GM12878 (cell line): ENCODE results near the gene ZNF44. TPM values are rescaled to one million over a fixed set of nuclear protein-coding genes. Genes with fewer than 3 reads are reported as not detected.

Experiments
- ASH2L ChIP-seq: fragments of 300-600, 200-600 bp; sonication (generic); IDR thresholded peaks from 2 replicates; pipeline ENCODE4 v1.6.1; 2017; ENCODE audit warnings: low read depth, mild to moderate bottlenecking, borderline replicate concordance
- CBX3 ChIP-seq: fragments of 200-600 bp; sonication (generic); IDR thresholded peaks from 2 replicates; pipeline ENCODE4 v1.6.1; 2016; ENCODE audit warnings: low read depth, borderline replicate concordance
- CEBPB ChIP-seq, 2 experiments: fragments of 150-350 bp in 1 of 2; IDR thresholded peaks; 2 replicates each; pipeline ENCODE4 v1.6.1; 2012 to 2014; ENCODE audit warnings: low read depth in 2 of 2, low read length in 2 of 2, borderline replicate concordance in 1 of 2, inconsistent platforms in 1 of 2
- CREB1 ChIP-seq: IDR thresholded peaks from 2 replicates; pipeline ENCODE4 v1.6.1; 2012; ENCODE audit warnings: low read depth, mild to moderate bottlenecking, inconsistent platforms
- FOXM1 ChIP-seq: IDR thresholded peaks from 2 replicates; pipeline ENCODE4 v1.6.1; 2012; ENCODE audit warnings: low read depth, mild to moderate bottlenecking, inconsistent platforms, low read length, moderate library complexity
- JUNB ChIP-seq: IDR thresholded peaks from 2 replicates; pipeline ENCODE4 v1.6.1; 2016; ENCODE audit warnings: antibody characterized with exemption, mild to moderate bottlenecking
- MEF2B ChIP-seq: fragments of 450-650 bp; IDR thresholded peaks from 2 replicates; pipeline ENCODE4 v1.6.1; 2018; ENCODE audit warnings: mild to moderate bottlenecking, moderate library complexity; ENCODE audit not compliant: partially characterized antibody, poor library complexity, severe bottlenecking
- NFYB ChIP-seq: IDR thresholded peaks from 2 replicates; pipeline ENCODE4 v1.6.1; 2011; ENCODE audit warnings: low read depth, mild to moderate bottlenecking, low read length, improper control_type of control experiment, moderate library complexity; ENCODE audit not compliant: insufficient read depth
- PML ChIP-seq: IDR thresholded peaks from 2 replicates; pipeline ENCODE4 v1.6.1; 2012; ENCODE audit warnings: low read length, inconsistent platforms
- POU2F2 ChIP-seq: IDR thresholded peaks from 3 replicates; pipeline ENCODE4 v1.6.1; 2011; ENCODE audit warnings: low read depth, mild to moderate bottlenecking, low read length, borderline replicate concordance
- RAD51 ChIP-seq: fragments of 450-650 bp; IDR thresholded peaks from 2 replicates; pipeline ENCODE4 v1.6.1; 2016; ENCODE audit warnings: moderate library complexity, mild to moderate bottlenecking, inconsistent platforms
- RCOR1 ChIP-seq: conservative IDR thresholded peaks from 2 replicates; pipeline ENCODE4 v1.6.1; 2012; ENCODE audit warnings: low read depth, low read length, improper control_type of control experiment
- RELA ChIP-seq: fragments of 450-650 bp; IDR thresholded peaks from 2 replicates; pipeline ENCODE4 v1.8.0; 2014; ENCODE audit warnings: borderline replicate concordance; ENCODE audit not compliant: partially characterized antibody
- RFX5 ChIP-seq: IDR thresholded peaks from 2 replicates; pipeline ENCODE4 v1.6.1; 2011; ENCODE audit warnings: low read depth, low read length, improper control_type of control experiment
- SMARCA5 ChIP-seq: fragments of 450-650 bp; IDR thresholded peaks from 2 replicates; pipeline ENCODE4 v1.6.1; 2017; ENCODE audit warnings: mild to moderate bottlenecking
- SRF ChIP-seq, 2 experiments: IDR thresholded peaks; 2 replicates each; pipeline ENCODE4 v1.6.1; 2011; ENCODE audit warnings: low read depth in 2 of 2, low read length in 2 of 2, mild to moderate bottlenecking in 1 of 2, moderate library complexity in 1 of 2
- YY1 ChIP-seq: IDR thresholded peaks from 2 replicates; pipeline ENCODE4 v1.6.1; 2011; ENCODE audit warnings: low read depth, mild to moderate bottlenecking, low read length
- polyA plus RNA-seq, 11 experiments: library from polyadenylated mRNA; depleted of rRNA in 4 of 11; unstranded in 6 of 11; stranded (reverse) in 5 of 11; fragments of >200 nt; fragmentation: Nextera tagmentation in 4 of 11; fragmentation: Illumina TruSeq in 1 of 11; extraction: Ambion mirVana in 4 of 11; extraction: Trizol in 1 of 11; gene quantifications; 1 replicate in 1 of 11; 2 replicates in 10 of 11; pipeline versions ENCODE4 v1.2.1 to v1.2.3, GENCODE V29; 2011 to 2016; ENCODE audit warnings: inconsistent platforms in 2 of 11, missing spikeins in 2 of 11, low read depth in 1 of 11
- total RNA-seq, 4 experiments: library from RNA; depleted of rRNA in 3 of 4; stranded (reverse); fragments of >200 nt in 3 of 4; fragmentation: Illumina TruSeq in 1 of 4; extraction: Trizol in 1 of 4; gene quantifications; 2 replicates each; pipeline versions ENCODE4 v1.2.1 to v1.2.3, GENCODE V29; 2013 to 2021
- TF ChIP-seq, protein P1 (sequence below): fragments of 150-350 bp; IDR thresholded peaks from 2 replicates; pipeline ENCODE4 v1.6.1; 2014; ENCODE audit warnings: mild to moderate bottlenecking, low read depth, low read length
- TF ChIP-seq, protein P2 (sequence below): fragments of 450-650 bp; IDR thresholded peaks from 2 replicates; pipeline ENCODE4 v1.6.1; 2017; ENCODE audit warnings: mild to moderate bottlenecking, low read depth, inconsistent platforms; ENCODE audit not compliant: poor library complexity, severe bottlenecking
- TF ChIP-seq, protein P3 (sequence below): fragments of 450-650 bp; IDR thresholded peaks from 2 replicates; pipeline ENCODE4 v1.6.1; 2016; ENCODE audit warnings: mild to moderate bottlenecking
- TF ChIP-seq, protein P4 (sequence below): IDR thresholded peaks from 2 replicates; pipeline ENCODE4 v1.6.1; 2012; ENCODE audit warnings: mild to moderate bottlenecking, low read depth, low read length

Gene ZNF44
- total and polyA plus RNA-seq, 10 of the 15 experiments (the other 5 are each of a cell fraction or from before 2014, with no cell fraction given), result 3.7 to 11.3 (median 5.4) TPM

DNA sequence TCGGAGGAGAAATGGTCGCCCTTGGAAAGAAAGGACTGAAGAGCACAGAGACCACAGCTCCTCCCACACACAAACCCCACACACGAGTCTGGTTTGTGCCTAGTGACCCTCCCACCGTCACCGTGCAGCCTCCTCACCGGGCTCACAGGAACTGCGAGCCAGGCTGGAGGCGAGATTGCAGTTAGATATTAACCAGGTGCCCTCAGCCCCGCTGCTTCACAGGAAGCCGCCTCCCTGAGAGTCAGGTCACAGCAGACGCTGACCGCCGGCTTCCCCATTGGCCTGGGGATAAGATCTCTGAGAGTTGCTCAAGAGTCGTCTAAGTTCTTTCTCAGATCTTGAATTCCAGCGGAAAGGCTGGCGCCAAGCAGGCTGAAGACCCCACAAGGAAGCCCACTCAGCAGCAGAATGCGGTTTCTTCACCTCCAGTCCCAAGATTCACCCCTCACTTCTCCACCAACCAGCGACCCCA, 870 bp downstream of the ZNF44 start (continued):
- TF ChIP-seq ASH2L, result no peak
- no peak for TF ChIP-seq JUNB
- peak; percentile 33; the same call in 1 of the 3 replicates for TF ChIP-seq POU2F2
- TF ChIP-seq CEBPB (IDR thresholded peaks at IDR 0.05; ENCODE audit: borderline replicate concordance in 1 of 2, low read depth in 2 of 2, low read length in 2 of 2), result no peak
- 0 out of 2 replicates have a peak, but pooled peaks have one; percentile 37 for TF ChIP-seq NFYB
- TF ChIP-seq, protein P1, sequence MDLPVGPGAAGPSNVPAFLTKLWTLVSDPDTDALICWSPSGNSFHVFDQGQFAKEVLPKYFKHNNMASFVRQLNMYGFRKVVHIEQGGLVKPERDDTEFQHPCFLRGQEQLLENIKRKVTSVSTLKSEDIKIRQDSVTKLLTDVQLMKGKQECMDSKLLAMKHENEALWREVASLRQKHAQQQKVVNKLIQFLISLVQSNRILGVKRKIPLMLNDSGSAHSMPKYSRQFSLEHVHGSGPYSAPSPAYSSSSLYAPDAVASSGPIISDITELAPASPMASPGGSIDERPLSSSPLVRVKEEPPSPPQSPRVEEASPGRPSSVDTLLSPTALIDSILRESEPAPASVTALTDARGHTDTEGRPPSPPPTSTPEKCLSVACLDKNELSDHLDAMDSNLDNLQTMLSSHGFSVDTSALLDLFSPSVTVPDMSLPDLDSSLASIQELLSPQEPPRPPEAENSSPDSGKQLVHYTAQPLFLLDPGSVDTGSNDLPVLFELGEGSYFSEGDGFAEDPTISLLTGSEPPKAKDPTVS, result no peak
- TF ChIP-seq PML, result no peak
- TF ChIP-seq, protein P2, sequence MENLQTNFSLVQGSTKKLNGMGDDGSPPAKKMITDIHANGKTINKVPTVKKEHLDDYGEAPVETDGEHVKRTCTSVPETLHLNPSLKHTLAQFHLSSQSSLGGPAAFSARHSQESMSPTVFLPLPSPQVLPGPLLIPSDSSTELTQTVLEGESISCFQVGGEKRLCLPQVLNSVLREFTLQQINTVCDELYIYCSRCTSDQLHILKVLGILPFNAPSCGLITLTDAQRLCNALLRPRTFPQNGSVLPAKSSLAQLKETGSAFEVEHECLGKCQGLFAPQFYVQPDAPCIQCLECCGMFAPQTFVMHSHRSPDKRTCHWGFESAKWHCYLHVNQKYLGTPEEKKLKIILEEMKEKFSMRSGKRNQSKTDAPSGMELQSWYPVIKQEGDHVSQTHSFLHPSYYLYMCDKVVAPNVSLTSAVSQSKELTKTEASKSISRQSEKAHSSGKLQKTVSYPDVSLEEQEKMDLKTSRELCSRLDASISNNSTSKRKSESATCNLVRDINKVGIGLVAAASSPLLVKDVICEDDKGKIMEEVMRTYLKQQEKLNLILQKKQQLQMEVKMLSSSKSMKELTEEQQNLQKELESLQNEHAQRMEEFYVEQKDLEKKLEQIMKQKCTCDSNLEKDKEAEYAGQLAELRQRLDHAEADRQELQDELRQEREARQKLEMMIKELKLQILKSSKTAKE, result no peak
- no peak for TF ChIP-seq RCOR1
- TF ChIP-seq RFX5, result no peak
- TF ChIP-seq, protein P3, sequence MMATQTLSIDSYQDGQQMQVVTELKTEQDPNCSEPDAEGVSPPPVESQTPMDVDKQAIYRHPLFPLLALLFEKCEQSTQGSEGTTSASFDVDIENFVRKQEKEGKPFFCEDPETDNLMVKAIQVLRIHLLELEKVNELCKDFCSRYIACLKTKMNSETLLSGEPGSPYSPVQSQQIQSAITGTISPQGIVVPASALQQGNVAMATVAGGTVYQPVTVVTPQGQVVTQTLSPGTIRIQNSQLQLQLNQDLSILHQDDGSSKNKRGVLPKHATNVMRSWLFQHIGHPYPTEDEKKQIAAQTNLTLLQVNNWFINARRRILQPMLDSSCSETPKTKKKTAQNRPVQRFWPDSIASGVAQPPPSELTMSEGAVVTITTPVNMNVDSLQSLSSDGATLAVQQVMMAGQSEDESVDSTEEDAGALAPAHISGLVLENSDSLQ, result no peak
- TF ChIP-seq CREB1, result no peak
- TF ChIP-seq YY1, result no peak
- TF ChIP-seq CBX3, result no peak
- TF ChIP-seq MEF2B, result no peak
- TF ChIP-seq, protein P4, sequence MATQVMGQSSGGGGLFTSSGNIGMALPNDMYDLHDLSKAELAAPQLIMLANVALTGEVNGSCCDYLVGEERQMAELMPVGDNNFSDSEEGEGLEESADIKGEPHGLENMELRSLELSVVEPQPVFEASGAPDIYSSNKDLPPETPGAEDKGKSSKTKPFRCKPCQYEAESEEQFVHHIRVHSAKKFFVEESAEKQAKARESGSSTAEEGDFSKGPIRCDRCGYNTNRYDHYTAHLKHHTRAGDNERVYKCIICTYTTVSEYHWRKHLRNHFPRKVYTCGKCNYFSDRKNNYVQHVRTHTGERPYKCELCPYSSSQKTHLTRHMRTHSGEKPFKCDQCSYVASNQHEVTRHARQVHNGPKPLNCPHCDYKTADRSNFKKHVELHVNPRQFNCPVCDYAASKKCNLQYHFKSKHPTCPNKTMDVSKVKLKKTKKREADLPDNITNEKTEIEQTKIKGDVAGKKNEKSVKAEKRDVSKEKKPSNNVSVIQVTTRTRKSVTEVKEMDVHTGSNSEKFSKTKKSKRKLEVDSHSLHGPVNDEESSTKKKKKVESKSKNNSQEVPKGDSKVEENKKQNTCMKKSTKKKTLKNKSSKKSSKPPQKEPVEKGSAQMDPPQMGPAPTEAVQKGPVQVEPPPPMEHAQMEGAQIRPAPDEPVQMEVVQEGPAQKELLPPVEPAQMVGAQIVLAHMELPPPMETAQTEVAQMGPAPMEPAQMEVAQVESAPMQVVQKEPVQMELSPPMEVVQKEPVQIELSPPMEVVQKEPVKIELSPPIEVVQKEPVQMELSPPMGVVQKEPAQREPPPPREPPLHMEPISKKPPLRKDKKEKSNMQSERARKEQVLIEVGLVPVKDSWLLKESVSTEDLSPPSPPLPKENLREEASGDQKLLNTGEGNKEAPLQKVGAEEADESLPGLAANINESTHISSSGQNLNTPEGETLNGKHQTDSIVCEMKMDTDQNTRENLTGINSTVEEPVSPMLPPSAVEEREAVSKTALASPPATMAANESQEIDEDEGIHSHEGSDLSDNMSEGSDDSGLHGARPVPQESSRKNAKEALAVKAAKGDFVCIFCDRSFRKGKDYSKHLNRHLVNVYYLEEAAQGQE, result no peak
- no peak for TF ChIP-seq SMARCA5
- TF ChIP-seq RELA, result no peak
- TF ChIP-seq FOXM1, result no peak
- TF ChIP-seq SRF (IDR thresholded peaks at IDR 0.05; ENCODE audit: low read depth in 2 of 2, low read length in 2 of 2), result no peak
- TF ChIP-seq RAD51, result no peak
